ENCODE measurements around the gene ARID1A.

- TF ChIP-seq CTCF (IDR thresholded peaks at IDR 0.05; ENCODE audit: low read depth, low read length): no peak
- no peak for TF ChIP-seq EZH2phosphoT487 (IDR thresholded peaks at IDR 0.05; ENCODE audit: low read depth)
Measured at GRCh38 chr1:26772687-26773086, 76.9 kb downstream of the ARID1A start.

Data from OCI-LY3 (cell line).